Colonic mucosa (tissue), 4 donors: Measurements from ENCODE around the gene CEMIP. TPM values are rescaled to one million over a fixed set of nuclear protein-coding genes. Genes with fewer than 3 reads are reported as not detected.

Source experiments
- DNase-seq: peaks from one replicate; pipeline ENCODE4 v3.0.0-alpha.2; 2020
- H3K27ac ChIP-seq: fragments of 200-600 bp; one replicate; pipeline ENCODE4 v1.8.0; 2021
- H3K27me3 ChIP-seq: fragments of 200-600 bp; one replicate; pipeline ENCODE4 v1.8.0; 2021
- H3K36me3 ChIP-seq: fragments of 200-600 bp; one replicate; pipeline ENCODE4 v1.8.0; 2021
- H3K4me1 ChIP-seq: fragments of 200-600 bp; one replicate; pipeline ENCODE4 v1.8.0; 2021; ENCODE audit warnings: mild to moderate bottlenecking
- H3K4me3 ChIP-seq: fragments of 200-600 bp; one replicate; pipeline ENCODE4 v1.8.0; 2021
- H3K9ac ChIP-seq, 2 donors: one replicate each; pipeline ENCODE4 v1.7.0; 2013; ENCODE audit warnings: control low read depth in 2 of 2, low read depth in 2 of 2, low read length in 2 of 2
- H3K9me3 ChIP-seq: fragments of 200-600 bp; one replicate; pipeline ENCODE4 v1.8.0; 2021
- CTCF ChIP-seq: fragments of 200-600 bp; IDR thresholded peaks from one replicate; pipeline ENCODE4 v1.8.0; 2022; ENCODE audit warnings: antibody characterized with exemption, mild to moderate bottlenecking
- intact Hi-C: fragments of 100-400 bp; cut with DNase I; formaldehyde crosslinking; loops from one replicate; pipeline ENCODE4 v1.14.1; 2022
- total RNA-seq, 2 donors: library from RNA; stranded (reverse); fragmentation: NEBNext Ultra II Directional in 1 of 2; extraction: Animal tissue kit (Norgen Biotek cat#: 25700) in 1 of 2; gene quantifications; one replicate each; pipeline ENCODE4 v1.2.1, GENCODE V29; 2021
- donor health status: healthy.
- donor health status: DM: no; HTN: no; CAD: no.
- donor health status: DM: no; HTN: no; CAD: no.

The CEMIP gene
- total RNA-seq, 2 donors from 2014 or later = 2.1 to 2.9 TPM

- intact Hi-C loops = no loop called here
Measured at GRCh38 chr15:80783260-80783659, 4.1 kb downstream of the CEMIP start.

GRCh38 chr15:80785335-80785734, 6.2 kb downstream of the CEMIP start:
- H3K4me3 ChIP-seq = no peak overlapping the region
- no peaks in the 10 kb centered on the region for H3K36me3 ChIP-seq
- peaks cover 5% of the 10 kb centered on the region for H3K27me3 ChIP-seq
- no peak for DNase-seq
- H3K9ac ChIP-seq = no peak overlapping the region
- H3K27ac ChIP-seq = no peak overlapping the region
- no peaks in the 10 kb centered on the region for H3K4me1 ChIP-seq
- H3K9me3 ChIP-seq = no peaks in the 10 kb centered on the region
- no peak for TF ChIP-seq CTCF
- intact Hi-C loops = no loop called here

More at GRCh38 chr15:80783260-80783659, 4.1 kb downstream of the CEMIP start:
- H3K9me3 ChIP-seq = no peaks in the 10 kb centered on the region
- no peak for TF ChIP-seq CTCF
- peaks cover 17% of the 10 kb centered on the region for H3K27me3 ChIP-seq
- no peaks in the 10 kb centered on the region for H3K36me3 ChIP-seq
- H3K4me3 ChIP-seq = no peak overlapping the region
- H3K4me1 ChIP-seq = peaks cover 11% of the 10 kb centered on the region
- no peak overlapping the region for H3K9ac ChIP-seq
- DNase-seq = no peak
- no peak overlapping the region for H3K27ac ChIP-seq

- TF ChIP-seq CTCF = no peak
- intact Hi-C loops = no loop called here
- no peaks in the 10 kb centered on the region for H3K27me3 ChIP-seq
Measured at GRCh38 chr15:80785811-80786354, 6.7 kb downstream of the CEMIP start.

GRCh38 chr15:80787316-80787715, 8.1 kb downstream of the CEMIP start:
- H3K9me3 ChIP-seq = no peaks in the 10 kb centered on the region
- no peak overlapping the region for H3K4me3 ChIP-seq
- intact Hi-C loops = no loop called here
- no peaks in the 10 kb centered on the region for H3K27me3 ChIP-seq
- DNase-seq = no peak
- H3K36me3 ChIP-seq = no peaks in the 10 kb centered on the region
- H3K9ac ChIP-seq = no peak overlapping the region
- H3K4me1 ChIP-seq = no peaks in the 10 kb centered on the region
- no peak for TF ChIP-seq CTCF
- no peak overlapping the region for H3K27ac ChIP-seq

More at GRCh38 chr15:80785811-80786354, 6.7 kb downstream of the CEMIP start:
- Histone ChIP-seq H3K36me3 (no peaks in the 10 kb centered on the region), H3K9ac (no peak overlapping the region), H3K9me3 (no peaks in the 10 kb centered on the region), H3K4me3 (no peak overlapping the region), H3K27ac (no peak overlapping the region), H3K4me1 (no peaks in the 10 kb centered on the region)
- no peak for DNase-seq

GRCh38 chr15:80788536-80788935, 9.4 kb downstream of the CEMIP start:
- H3K36me3 ChIP-seq = no peaks in the 10 kb centered on the region
- H3K9ac ChIP-seq = no peak overlapping the region
- no peaks in the 10 kb centered on the region for H3K27me3 ChIP-seq
- no peak for DNase-seq
- no peak overlapping the region for H3K4me3 ChIP-seq
- H3K4me1 ChIP-seq = no peaks in the 10 kb centered on the region
- intact Hi-C loops = no loop called here
- H3K9me3 ChIP-seq = no peaks in the 10 kb centered on the region
- H3K27ac ChIP-seq = no peak overlapping the region
- no peak for TF ChIP-seq CTCF
